Measurements from ENCODE around the gene PEDS1. TPM values are rescaled to one million over a fixed set of nuclear protein-coding genes. Genes with fewer than 3 reads are reported as not detected.

The PEDS1 gene
- total RNA-seq, 1 experiment from 2014 or later: 37.7 TPM

DNA sequence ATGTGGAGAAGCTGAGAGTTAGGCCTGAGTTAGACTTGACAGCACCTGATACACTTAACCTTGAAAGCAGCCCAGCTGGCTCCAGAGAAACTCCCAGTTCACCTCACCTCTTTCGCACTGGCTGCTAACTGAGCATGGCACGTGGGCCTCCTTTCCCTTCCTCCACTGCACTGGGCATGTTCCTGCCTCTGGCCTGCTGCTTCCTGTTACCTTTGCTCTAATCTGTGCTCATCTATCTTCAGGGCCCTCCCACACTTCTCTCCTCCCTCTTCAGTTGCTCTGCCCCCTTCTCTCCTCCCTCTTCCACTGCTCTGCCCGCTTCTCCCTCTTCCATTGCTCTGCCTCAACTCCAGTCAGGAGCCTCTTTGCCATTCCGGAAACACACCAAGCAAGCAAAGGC is 26.9 kb downstream of the PEDS1 start:
- Histone ChIP-seq H3K27me3 (ENCODE audit: insufficient read depth, low read depth) (no peaks in the 10 kb centered on the region), H3K4me3 (no peak overlapping the region), H3K79me2 (ENCODE audit: low read depth) (no peaks in the 10 kb centered on the region), H3K27ac (peak overlapping the region; percentile 43), H3K4me2 (peak overlapping the region; percentile 37), H3K9me2 (ENCODE audit: insufficient read depth) (no peaks in the 10 kb centered on the region), H3K4me1 (replicated peaks; ENCODE audit: insufficient read depth) (peaks cover 12% of the 10 kb centered on the region), H2AFZ (no peak overlapping the region), H4K20me1 (ENCODE audit: insufficient read depth) (peaks cover 3% of the 10 kb centered on the region; the same call in 1 of the 2 replicates), H3K9me3 (ENCODE audit: insufficient read depth, low read depth) (no peaks in the 10 kb centered on the region), H3F3A (ENCODE audit: insufficient read depth, low read depth) (peaks cover 33% of the 10 kb centered on the region), H3K36me3 (ENCODE audit: low read depth) (peaks cover 22% of the 10 kb centered on the region; the same call in 1 of the 2 replicates)
- no peak for TF ChIP-seq CTCF (conservative IDR thresholded peaks at IDR 0.05)
- TF ChIP-seq EZH2 (IDR thresholded peaks at IDR 0.05; ENCODE audit: low read depth): no peak
- intact Hi-C loops (cut with micrococcal nuclease; ENCODE audit: unreplicated experiment): no loop called here
- POLR2A ChIA-PET (ENCODE audit: unreplicated experiment): no interaction called here
- CTCF ChIA-PET: no interaction called here
- DNase-seq: peak in 1 of 2 experiments; percentile 46
- no TSS peak for BruUV-seq (replicated peaks)

DNA sequence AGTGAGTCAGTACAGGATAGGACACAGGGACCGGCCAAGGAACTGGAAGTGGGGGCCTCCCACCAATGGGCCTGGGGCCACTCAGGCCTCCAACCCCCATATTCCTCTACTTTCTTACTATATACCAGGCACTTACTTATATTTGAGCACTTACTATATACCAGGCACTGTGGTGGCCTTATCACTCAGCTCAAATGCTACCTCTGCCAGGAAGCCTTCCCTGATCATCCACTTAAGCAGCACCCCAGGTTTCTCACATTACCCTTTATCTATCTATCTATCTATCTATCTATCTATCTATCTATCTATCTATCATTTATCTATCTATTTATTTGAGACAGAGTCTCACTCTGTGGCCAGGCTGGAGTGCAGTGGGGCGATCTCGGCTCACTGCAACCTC is 28.2 kb downstream of the PEDS1 start:
- intact Hi-C loops (cut with micrococcal nuclease; ENCODE audit: unreplicated experiment): no loop called here
- Histone ChIP-seq H3K9me2 (ENCODE audit: insufficient read depth) (no peaks in the 10 kb centered on the region), H3K4me2 (no peak overlapping the region), H3K79me2 (ENCODE audit: low read depth) (no peaks in the 10 kb centered on the region), H3K36me3 (ENCODE audit: low read depth) (peaks cover 22% of the 10 kb centered on the region; the same call in 1 of the 2 replicates), H4K20me1 (ENCODE audit: insufficient read depth) (no peaks in the 10 kb centered on the region), H3K9me3 (ENCODE audit: insufficient read depth, low read depth) (no peaks in the 10 kb centered on the region), H3K27ac (no peak overlapping the region), H3K27me3 (ENCODE audit: insufficient read depth, low read depth) (no peaks in the 10 kb centered on the region), H3K4me1 (replicated peaks; ENCODE audit: insufficient read depth) (peaks cover 17% of the 10 kb centered on the region), H3K4me3 (no peak overlapping the region), H2AFZ (no peak overlapping the region), H3F3A (ENCODE audit: insufficient read depth, low read depth) (peaks cover 40% of the 10 kb centered on the region)
- POLR2A ChIA-PET (ENCODE audit: unreplicated experiment): no interaction called here
- no peak for DNase-seq
- no TSS peak for BruUV-seq (replicated peaks)
- TF ChIP-seq EZH2 (IDR thresholded peaks at IDR 0.05; ENCODE audit: low read depth): no peak
- TF ChIP-seq CTCF (conservative IDR thresholded peaks at IDR 0.05): no peak
- CTCF ChIA-PET: interaction anchor here (0.7 kb wide), 1 partner anchor 59 kb away, joined by 7 read pairs; no protein-coding TSS in a partner anchor

GRCh38 chr20:50124496-50124895 is 29.0 kb downstream of the PEDS1 start:
- ChIA-PET CTCF (interaction anchor here (0.7 kb wide), 1 partner anchor 59 kb away, joined by 7 read pairs; no protein-coding TSS in a partner anchor), POLR2A (ENCODE audit: unreplicated experiment) (no interaction called here)
- Histone ChIP-seq H4K20me1 (ENCODE audit: insufficient read depth) (no peaks in the 10 kb centered on the region), H3K27me3 (ENCODE audit: insufficient read depth, low read depth) (no peaks in the 10 kb centered on the region), H3K9me2 (ENCODE audit: insufficient read depth) (no peaks in the 10 kb centered on the region), H3K36me3 (ENCODE audit: low read depth) (peaks cover 22% of the 10 kb centered on the region; the same call in 1 of the 2 replicates), H3K9me3 (ENCODE audit: insufficient read depth, low read depth) (no peaks in the 10 kb centered on the region), H3K79me2 (ENCODE audit: low read depth) (no peaks in the 10 kb centered on the region), H2AFZ (no peak overlapping the region), H3F3A (ENCODE audit: insufficient read depth, low read depth) (peaks cover 40% of the 10 kb centered on the region), H3K4me1 (replicated peaks; ENCODE audit: insufficient read depth) (peaks cover 17% of the 10 kb centered on the region), H3K27ac (no peak overlapping the region), H3K4me3 (no peak overlapping the region), H3K4me2 (no peak overlapping the region)
- intact Hi-C loops (cut with micrococcal nuclease; ENCODE audit: unreplicated experiment): no loop called here
- TF ChIP-seq EZH2 (IDR thresholded peaks at IDR 0.05; ENCODE audit: low read depth) (no peak), CTCF (conservative IDR thresholded peaks at IDR 0.05) (no peak)
- BruUV-seq (replicated peaks): no TSS peak
- no peak for DNase-seq

Measured in PC-9 (cell line).